Lower leg skin (tissue), 3 donors: Measurements from ENCODE around the gene OTOP1.

Experiments used
- CTCF ChIP-seq, 3 donors: fragments of 450-650 bp; IDR thresholded peaks; one replicate each; pipeline ENCODE4 v1.5.1; 2016; ENCODE audit warnings: antibody characterized with exemption in 3 of 3, mild to moderate bottlenecking in 3 of 3, moderate library complexity in 2 of 3
- POLR2A ChIP-seq, 2 donors: fragments of 450-650 bp; IDR thresholded peaks; one replicate each; pipeline ENCODE4 v1.6.1; 2016 to 2017; ENCODE audit warnings: antibody characterized with exemption in 2 of 2, mild to moderate bottlenecking in 1 of 2, moderate library complexity in 1 of 2

GRCh38 chr4:4182835-4183568 lies 43.7 kb downstream of the OTOP1 start:
- TF ChIP-seq CTCF (IDR thresholded peaks at IDR 0.05) (no peak), POLR2A (IDR thresholded peaks at IDR 0.05) (no peak)
